ENCODE results near the gene NFATC2. TPM values are rescaled to one million over a fixed set of nuclear protein-coding genes. Genes with fewer than 3 reads are reported as not detected.
A peak's percentile ranks its signal among the peaks of the same experiment; 100 is the strongest.

NFATC2 gene
- total RNA-seq, 1 donor from 2014 or later, result 1.9 TPM

GRCh38 chr20:51562332-51563173 is 20.0 kb upstream of the NFATC2 start:
- TF ChIP-seq, protein P1, sequence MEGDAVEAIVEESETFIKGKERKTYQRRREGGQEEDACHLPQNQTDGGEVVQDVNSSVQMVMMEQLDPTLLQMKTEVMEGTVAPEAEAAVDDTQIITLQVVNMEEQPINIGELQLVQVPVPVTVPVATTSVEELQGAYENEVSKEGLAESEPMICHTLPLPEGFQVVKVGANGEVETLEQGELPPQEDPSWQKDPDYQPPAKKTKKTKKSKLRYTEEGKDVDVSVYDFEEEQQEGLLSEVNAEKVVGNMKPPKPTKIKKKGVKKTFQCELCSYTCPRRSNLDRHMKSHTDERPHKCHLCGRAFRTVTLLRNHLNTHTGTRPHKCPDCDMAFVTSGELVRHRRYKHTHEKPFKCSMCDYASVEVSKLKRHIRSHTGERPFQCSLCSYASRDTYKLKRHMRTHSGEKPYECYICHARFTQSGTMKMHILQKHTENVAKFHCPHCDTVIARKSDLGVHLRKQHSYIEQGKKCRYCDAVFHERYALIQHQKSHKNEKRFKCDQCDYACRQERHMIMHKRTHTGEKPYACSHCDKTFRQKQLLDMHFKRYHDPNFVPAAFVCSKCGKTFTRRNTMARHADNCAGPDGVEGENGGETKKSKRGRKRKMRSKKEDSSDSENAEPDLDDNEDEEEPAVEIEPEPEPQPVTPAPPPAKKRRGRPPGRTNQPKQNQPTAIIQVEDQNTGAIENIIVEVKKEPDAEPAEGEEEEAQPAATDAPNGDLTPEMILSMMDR (conservative IDR thresholded peaks at IDR 0.05; ENCODE audit: low read depth, low read length), result peak; percentile 22
- peak overlapping the region; percentile 48 for H3K4me3 ChIP-seq (ENCODE audit: low read depth, low read length)
- peak; percentile 48 for DNase-seq (ENCODE audit: low read depth)

DNA sequence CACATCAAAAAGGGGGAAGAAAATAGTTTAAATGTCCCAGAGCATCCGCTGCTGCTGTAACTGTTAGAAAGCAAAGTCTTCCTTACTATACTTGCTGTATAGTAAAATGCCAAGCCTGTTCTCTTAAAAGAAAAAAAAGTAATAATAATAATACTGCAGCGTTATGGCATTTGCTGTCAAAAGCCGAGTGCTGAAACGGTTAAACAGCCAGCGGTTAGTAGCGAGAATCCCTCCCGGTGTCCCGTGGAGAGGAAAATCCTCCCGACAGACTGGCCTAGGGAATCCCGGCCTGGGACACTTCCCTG is 19.5 kb upstream of the NFATC2 start:
- H3K4me3 ChIP-seq (ENCODE audit: low read depth, low read length), result peak overlapping the region; percentile 48
- TF ChIP-seq, protein P1 (conservative IDR thresholded peaks at IDR 0.05; ENCODE audit: low read depth, low read length), result no peak
- no peak for DNase-seq (ENCODE audit: low read depth)

DNA sequence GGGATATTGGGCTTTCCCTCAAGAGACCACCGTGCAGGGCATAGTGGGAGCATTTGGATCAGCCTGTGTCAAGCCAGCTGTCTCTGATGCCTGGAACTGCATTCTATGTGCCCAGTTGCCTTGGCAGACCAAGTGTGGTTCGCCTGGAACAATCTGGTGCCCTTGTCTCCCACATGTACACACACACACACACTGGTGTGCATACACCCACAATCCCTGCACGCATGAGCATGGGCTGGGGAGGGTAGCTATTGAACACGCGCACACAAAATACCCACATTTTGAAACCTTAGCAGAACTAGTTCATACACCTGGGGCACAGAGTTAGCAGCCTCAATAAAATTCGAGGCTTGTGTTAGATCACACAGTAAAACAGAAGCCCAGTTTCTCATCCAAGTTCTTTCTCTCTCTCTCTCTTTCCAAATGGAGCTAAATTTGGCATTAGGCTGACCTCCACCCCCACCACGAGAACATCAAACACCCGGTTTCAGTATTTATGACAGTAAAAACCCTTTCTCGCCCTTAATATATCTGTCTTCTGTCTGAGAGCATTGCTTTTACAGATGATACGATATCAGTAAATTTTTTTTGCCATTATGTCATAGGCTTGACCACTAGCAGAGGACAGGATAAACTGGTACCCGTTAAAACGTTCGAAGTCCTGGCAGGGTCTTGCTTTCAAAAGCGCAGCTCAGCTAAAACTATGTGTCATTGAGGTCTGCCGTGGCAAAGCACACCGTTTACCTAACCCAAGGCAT is 18.2 kb upstream of the NFATC2 start:
- DNase-seq (ENCODE audit: low read depth), result no peak
- no peak overlapping the region for H3K4me3 ChIP-seq (ENCODE audit: low read depth, low read length)
- TF ChIP-seq, protein P1 (conservative IDR thresholded peaks at IDR 0.05; ENCODE audit: low read depth, low read length), result no peak

DNA sequence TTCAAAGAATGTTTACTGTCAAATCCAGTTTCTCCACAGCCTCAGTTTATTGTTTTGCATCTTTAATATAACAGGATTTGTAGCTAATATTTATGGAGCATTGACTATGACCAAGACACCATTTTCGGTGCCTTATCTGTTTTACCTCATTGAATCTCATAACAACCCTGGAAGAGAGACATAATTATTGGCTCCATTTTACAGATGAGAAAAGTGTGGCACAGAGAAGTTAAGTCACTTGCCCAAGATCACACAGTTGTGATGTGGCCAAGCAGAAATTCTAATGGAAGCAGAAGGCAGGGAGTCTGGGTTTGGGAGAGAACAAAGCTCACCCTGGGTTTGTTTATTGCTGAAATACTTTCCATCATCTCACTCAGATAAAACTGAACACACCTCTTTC is 17.5 kb upstream of the NFATC2 start:
- TF ChIP-seq, protein P1 (conservative IDR thresholded peaks at IDR 0.05; ENCODE audit: low read depth, low read length), result no peak

GRCh38 chr20:51554538-51555165 is 12.1 kb upstream of the NFATC2 start:
- TF ChIP-seq, protein P1 (conservative IDR thresholded peaks at IDR 0.05; ENCODE audit: low read depth, low read length), result no peak
- H3K4me3 ChIP-seq (ENCODE audit: low read depth, low read length), result no peak overlapping the region
- DNase-seq (ENCODE audit: low read depth), result no peak

More for the DNA sequence above, 17.5 kb upstream of the NFATC2 start:
- no peak for DNase-seq (ENCODE audit: low read depth)
- no peak overlapping the region for H3K4me3 ChIP-seq (ENCODE audit: low read depth, low read length)

DNA sequence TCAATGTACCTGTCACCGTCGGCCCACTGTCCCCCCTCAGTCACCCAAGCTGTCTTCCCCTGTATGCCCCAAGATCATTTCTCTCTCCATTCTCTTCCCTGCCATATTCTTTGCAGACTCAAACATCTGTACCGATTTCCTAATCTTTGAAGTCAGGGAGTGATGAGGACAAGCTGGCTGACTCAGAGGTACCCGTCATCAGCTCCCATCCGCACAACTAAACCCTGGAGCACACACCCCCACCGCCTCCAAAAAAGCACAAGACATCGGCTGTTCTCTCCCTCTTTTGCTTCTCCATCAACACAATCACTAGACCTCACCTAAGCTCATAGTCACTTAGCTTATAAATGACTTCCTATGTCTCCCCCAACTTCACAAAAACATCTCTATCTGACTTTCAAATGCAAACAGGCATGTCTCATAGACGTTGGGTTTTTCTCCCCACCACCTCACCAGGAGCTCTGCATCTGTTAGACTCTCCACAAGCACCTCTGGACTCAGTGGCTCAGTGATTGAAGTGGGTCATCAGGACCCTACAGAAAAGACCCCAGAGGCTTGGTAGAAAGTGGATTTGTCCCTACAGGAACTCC is 11.5 kb upstream of the NFATC2 start:
- H3K4me3 ChIP-seq (ENCODE audit: low read depth, low read length), result no peak overlapping the region
- TF ChIP-seq, protein P1 (conservative IDR thresholded peaks at IDR 0.05; ENCODE audit: low read depth, low read length), result no peak
- no peak for DNase-seq (ENCODE audit: low read depth)

Data from epithelial cell of proximal tubule (primary cell).